ENCODE results near the gene CALN1.

CALN1 gene

DNA sequence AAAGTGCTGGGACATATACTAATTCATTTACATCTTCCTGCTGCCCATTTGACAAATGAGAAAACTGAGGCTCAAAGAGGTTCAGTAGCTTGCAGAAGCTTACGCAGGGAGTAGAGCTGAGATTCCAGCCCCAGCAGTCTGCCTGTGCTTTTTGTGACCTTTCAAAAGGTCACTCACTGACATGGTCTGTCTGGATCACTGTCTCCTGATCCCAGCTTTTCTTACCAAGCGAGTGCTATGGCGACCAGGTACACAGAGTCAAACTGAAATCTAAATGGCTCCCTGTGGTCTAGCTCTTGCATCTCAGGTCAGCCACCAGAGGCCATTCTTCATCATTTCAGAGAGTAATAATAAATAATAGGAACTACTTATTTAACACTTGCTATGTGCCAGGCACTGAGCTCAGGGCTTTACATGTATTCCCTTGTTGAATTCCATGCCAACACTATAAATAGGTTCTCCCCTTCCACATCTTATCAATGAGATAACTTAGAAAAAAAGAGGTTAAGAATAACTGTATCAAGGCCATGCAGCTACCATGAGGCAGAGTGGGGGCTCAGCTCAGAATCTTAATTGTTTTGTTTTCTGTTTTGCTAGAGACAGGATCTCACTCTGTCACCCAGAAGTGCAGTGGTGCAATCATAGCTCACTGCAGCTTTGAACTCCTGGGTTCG lies 381.0 kb downstream of the CALN1 start:
- DNase-seq (ENCODE audit: extremely low read depth, insufficient read length), result no peak
- TF ChIP-seq, protein P1, sequence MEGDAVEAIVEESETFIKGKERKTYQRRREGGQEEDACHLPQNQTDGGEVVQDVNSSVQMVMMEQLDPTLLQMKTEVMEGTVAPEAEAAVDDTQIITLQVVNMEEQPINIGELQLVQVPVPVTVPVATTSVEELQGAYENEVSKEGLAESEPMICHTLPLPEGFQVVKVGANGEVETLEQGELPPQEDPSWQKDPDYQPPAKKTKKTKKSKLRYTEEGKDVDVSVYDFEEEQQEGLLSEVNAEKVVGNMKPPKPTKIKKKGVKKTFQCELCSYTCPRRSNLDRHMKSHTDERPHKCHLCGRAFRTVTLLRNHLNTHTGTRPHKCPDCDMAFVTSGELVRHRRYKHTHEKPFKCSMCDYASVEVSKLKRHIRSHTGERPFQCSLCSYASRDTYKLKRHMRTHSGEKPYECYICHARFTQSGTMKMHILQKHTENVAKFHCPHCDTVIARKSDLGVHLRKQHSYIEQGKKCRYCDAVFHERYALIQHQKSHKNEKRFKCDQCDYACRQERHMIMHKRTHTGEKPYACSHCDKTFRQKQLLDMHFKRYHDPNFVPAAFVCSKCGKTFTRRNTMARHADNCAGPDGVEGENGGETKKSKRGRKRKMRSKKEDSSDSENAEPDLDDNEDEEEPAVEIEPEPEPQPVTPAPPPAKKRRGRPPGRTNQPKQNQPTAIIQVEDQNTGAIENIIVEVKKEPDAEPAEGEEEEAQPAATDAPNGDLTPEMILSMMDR (IDR thresholded peaks at IDR 0.05; ENCODE audit: insufficient read depth, low read length, poor library complexity, severe bottlenecking), result no peak

DNA sequence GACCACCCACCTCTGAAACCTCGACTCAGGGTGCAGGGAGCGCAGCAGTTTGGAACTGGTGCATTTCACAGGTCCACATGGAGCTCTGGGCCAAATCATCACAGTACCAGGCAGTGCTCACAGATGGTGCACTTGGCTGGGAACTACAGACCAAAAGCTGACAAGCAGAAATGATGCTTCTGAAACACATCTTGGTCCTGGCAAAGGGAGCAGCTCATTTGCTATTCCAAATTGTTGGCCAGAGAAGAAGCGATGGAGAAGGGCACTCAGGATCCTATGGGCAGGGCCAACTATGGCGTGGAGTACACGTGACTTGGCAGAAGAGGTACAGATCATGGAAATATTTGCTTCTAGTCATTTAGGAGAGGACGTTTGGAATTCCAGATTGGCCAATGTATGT lies 383.9 kb downstream of the CALN1 start:
- TF ChIP-seq, protein P1 (IDR thresholded peaks at IDR 0.05; ENCODE audit: insufficient read depth, low read length, poor library complexity, severe bottlenecking), result no peak
- no peak overlapping the region for H3K4me3 ChIP-seq (replicated peaks; ENCODE audit: low read depth, low read length)
- no peaks in the 10 kb centered on the region for H3K27me3 ChIP-seq (replicated peaks; ENCODE audit: control insufficient read depth, insufficient read depth, low read length)
- DNase-seq (ENCODE audit: extremely low read depth, insufficient read length), result no peak
- no peaks in the 10 kb centered on the region for H3K36me3 ChIP-seq (ENCODE audit: control insufficient read depth, insufficient read depth, low read length)

More for the DNA sequence above, 381.0 kb downstream of the CALN1 start:
- Histone ChIP-seq H3K27me3 (replicated peaks; ENCODE audit: control insufficient read depth, insufficient read depth, low read length) (no peaks in the 10 kb centered on the region), H3K36me3 (ENCODE audit: control insufficient read depth, insufficient read depth, low read length) (no peaks in the 10 kb centered on the region), H3K4me3 (replicated peaks; ENCODE audit: low read depth, low read length) (no peak overlapping the region)

DNA sequence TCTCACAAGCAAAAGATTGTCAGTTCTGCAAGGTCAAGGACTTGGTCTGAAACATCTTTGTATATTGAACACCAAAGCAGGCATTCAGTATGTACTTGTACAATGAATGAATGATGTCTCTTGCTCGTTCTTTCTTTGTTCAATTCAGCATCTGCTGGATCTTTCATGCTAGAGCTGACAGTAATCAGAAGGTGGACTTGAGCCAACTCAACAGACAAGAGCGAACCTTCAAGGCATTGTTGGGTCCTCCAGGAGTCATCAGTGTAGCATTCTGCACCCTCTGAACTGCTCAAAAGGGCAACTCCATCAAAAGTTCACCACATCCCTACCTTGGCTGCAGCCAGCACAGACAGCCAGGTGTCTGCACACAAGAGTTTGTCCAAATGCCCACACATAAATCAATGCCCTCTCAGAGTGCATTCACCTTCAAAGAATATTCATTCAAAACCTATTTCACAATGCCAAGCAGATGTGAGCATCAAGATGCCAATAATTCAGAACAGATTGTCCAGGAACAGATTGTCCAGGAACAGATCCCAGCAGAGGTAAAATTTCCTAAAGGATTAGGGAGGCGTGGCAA lies 386.7 kb downstream of the CALN1 start:
- Histone ChIP-seq H3K27me3 (replicated peaks; ENCODE audit: control insufficient read depth, insufficient read depth, low read length) (no peaks in the 10 kb centered on the region), H3K4me3 (replicated peaks; ENCODE audit: low read depth, low read length) (no peak overlapping the region), H3K36me3 (ENCODE audit: control insufficient read depth, insufficient read depth, low read length) (no peaks in the 10 kb centered on the region)
- TF ChIP-seq, protein P1 (IDR thresholded peaks at IDR 0.05; ENCODE audit: insufficient read depth, low read length, poor library complexity, severe bottlenecking), result no peak
- DNase-seq (ENCODE audit: extremely low read depth, insufficient read length), result no peak

GRCh38 chr7:72023926-72024325 lies 388.2 kb downstream of the CALN1 start:
- DNase-seq (ENCODE audit: extremely low read depth, insufficient read length), result peak; percentile 28

DNA sequence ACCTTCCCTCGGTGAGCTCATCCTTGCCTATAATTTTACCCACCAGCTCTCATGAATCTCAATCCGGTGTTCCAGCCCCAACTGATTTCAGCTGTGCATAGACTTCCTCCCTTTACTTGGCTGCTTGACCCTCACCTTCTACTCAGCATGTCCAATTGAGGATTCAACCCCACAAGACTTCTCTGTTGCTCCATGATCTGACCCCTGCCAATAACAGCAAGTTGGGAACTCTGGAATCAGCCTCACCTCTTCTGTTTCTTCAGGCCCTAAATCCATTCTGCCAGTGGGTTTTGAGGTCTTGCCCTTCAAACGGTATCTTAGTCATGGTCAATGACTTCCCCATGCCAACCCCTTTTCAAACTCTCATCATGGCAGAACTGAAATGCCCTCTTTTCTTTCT lies 390.4 kb downstream of the CALN1 start:
- Histone ChIP-seq H3K4me3 (replicated peaks; ENCODE audit: low read depth, low read length) (no peak overlapping the region), H3K36me3 (ENCODE audit: control insufficient read depth, insufficient read depth, low read length) (no peaks in the 10 kb centered on the region), H3K27me3 (replicated peaks; ENCODE audit: control insufficient read depth, insufficient read depth, low read length) (no peaks in the 10 kb centered on the region)
- no peak for DNase-seq (ENCODE audit: extremely low read depth, insufficient read length)
- TF ChIP-seq, protein P1 (IDR thresholded peaks at IDR 0.05; ENCODE audit: insufficient read depth, low read length, poor library complexity, severe bottlenecking), result no peak

More at GRCh38 chr7:72023926-72024325, 388.2 kb downstream of the CALN1 start:
- Histone ChIP-seq H3K4me3 (replicated peaks; ENCODE audit: low read depth, low read length) (no peak overlapping the region), H3K36me3 (ENCODE audit: control insufficient read depth, insufficient read depth, low read length) (no peaks in the 10 kb centered on the region), H3K27me3 (replicated peaks; ENCODE audit: control insufficient read depth, insufficient read depth, low read length) (no peaks in the 10 kb centered on the region)
- TF ChIP-seq, protein P1 (IDR thresholded peaks at IDR 0.05; ENCODE audit: insufficient read depth, low read length, poor library complexity, severe bottlenecking), result no peak

All from GM06990 (cell line).